Small intestine (tissue), 7 donors: ENCODE data around the gene EFNA4. TPM values are rescaled to one million over a fixed set of nuclear protein-coding genes. Genes with fewer than 3 reads are reported as not detected.

Experiments
- DNase-seq, 2 donors: peaks; one replicate each; pipeline versions ENCODE4 v3.0.0 to v3.0.0-alpha.2; 2013
- FAIRE-seq: peaks from 2 replicates; lab custom pipeline; 2012; peaks lifted over from hg19 to GRCh38; lab: Jason Lieb, UNC
- H3K27ac ChIP-seq, 3 donors: one replicate each; pipeline ENCODE4 v1.5.1; 2013; ENCODE audit warnings: low read length in 2 of 3, mild to moderate bottlenecking in 2 of 3, control low read depth in 1 of 3, inconsistent platforms in 1 of 3, low read depth in 1 of 3, moderate library complexity in 1 of 3
- H3K27me3 ChIP-seq, 3 donors: one replicate each; pipeline ENCODE4 v1.6.1; 2013; ENCODE audit warnings: low read length in 3 of 3, inconsistent platforms in 1 of 3; ENCODE audit not compliant: control insufficient read depth in 3 of 3, insufficient read depth in 3 of 3
- H3K36me3 ChIP-seq, 3 donors: one replicate each; pipeline ENCODE4 v1.6.1; 2013; ENCODE audit warnings: low read length in 3 of 3, inconsistent platforms in 1 of 3, low read depth in 1 of 3, mild to moderate bottlenecking in 1 of 3, moderate library complexity in 1 of 3; ENCODE audit not compliant: control insufficient read depth in 3 of 3, insufficient read depth in 2 of 3
- H3K4me1 ChIP-seq, 3 donors: one replicate each; pipeline ENCODE4 v1.6.1; 2013; ENCODE audit warnings: low read length in 2 of 3, inconsistent platforms in 1 of 3, low read depth in 1 of 3, mild to moderate bottlenecking in 1 of 3, moderate library complexity in 1 of 3; ENCODE audit not compliant: control insufficient read depth in 3 of 3, insufficient read depth in 2 of 3
- H3K4me3 ChIP-seq, 3 donors: one replicate each; pipeline ENCODE4 v1.5.1; 2013; ENCODE audit warnings: low read length in 3 of 3, control low read depth in 1 of 3, inconsistent platforms in 1 of 3, low read depth in 1 of 3, mild to moderate bottlenecking in 1 of 3, moderate library complexity in 1 of 3
- H3K9me3 ChIP-seq, 2 donors: one replicate each; pipeline ENCODE4 v1.6.1; 2013; ENCODE audit warnings: low read depth in 1 of 2, low read length in 1 of 2; ENCODE audit not compliant: control insufficient read depth in 2 of 2, insufficient read depth in 1 of 2
- WGBS, 3 donors: extraction: QIAGEN DNeasy Blood & Tissue Kit; methylation state at CpG; one replicate each; pipeline ENCODE4 v1.1.7; 2013; 5-methylcytosine and 5-hydroxymethylcytosine counted together
- polyA plus RNA-seq, 4 donors: library from polyadenylated mRNA; stranded (reverse) in 3 of 4; unstranded in 1 of 4; fragments of 200-250 nt in 3 of 4; fragments of 120-200 nt in 1 of 4; gene quantifications; one replicate each; pipeline versions ENCODE4 v1.2.1 to v1.2.3, GENCODE V29; 2013
- donor health status: healthy with polysubstance abuse.
- donor health status: control.
- donor health status: control.
- donor health status: Bipolar disorder and iron deficiency.
- donor health status: healthy.

EFNA4 gene
- polyA plus RNA-seq, 4 donors, result 16.8 to 41.3 (median 17.4) TPM

DNA sequence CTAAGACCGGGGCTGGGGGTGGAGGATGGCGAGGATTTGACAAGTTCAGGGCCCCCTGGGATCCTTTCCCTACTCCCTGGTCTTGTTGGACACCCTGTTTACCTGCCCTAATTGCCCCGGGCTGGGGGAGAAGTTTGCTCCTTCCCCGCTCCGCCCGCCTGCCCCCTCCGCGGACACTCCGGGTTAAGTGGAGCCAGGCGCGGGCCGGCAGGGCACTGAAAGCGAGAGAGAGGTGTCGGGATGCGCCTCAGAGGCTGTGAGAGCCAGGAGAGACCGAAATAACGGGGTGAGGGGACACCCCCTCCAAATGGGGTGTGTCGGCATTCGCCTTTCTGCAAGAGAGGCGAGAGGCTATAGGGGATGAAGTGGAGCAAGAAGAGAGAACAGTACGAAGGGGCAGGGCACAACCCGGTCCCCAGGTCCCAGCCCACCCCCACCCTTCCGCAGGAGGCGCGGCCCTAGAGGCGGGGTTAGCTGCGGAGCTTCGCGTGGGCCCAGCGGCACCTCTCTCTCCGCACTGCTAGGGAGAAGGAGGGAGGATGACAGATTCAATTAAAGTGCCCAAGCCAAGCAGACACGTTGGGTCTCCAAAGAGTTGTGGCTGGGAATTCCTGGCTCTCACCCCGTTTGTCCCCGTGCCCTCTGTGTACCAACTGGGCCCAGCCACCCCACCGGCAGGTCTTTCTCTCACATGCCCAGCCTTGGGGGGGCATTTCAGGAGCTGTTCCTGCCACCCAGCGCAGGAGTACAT lies 18.9 kb downstream of the EFNA4 start:
- Histone ChIP-seq H3K4me1 (peaks cover 7 to 76% (median 11%) of the 10 kb centered on the region in 3 donors), H3K27ac (peak overlapping the region in 2 of 3 donors; percentile 32 to 66), H3K36me3 (peaks cover 0 to 11% (median 0%) of the 10 kb centered on the region in 3 donors), H3K27me3 (peaks cover 0 to 53% (median 24%) of the 10 kb centered on the region in 3 donors), H3K9me3 (no peaks in the 10 kb centered on the region), H3K4me3 (peak overlapping the region in 2 of 3 donors; percentile 24)
- FAIRE-seq (no peak), DNase-seq (peak in 1 of 2 donors; percentile 63)
- 1 to 4% (median 4%) methylated on average over 29 to 36 of the region's 36 CpGs for WGBS, 3 donors

DNA sequence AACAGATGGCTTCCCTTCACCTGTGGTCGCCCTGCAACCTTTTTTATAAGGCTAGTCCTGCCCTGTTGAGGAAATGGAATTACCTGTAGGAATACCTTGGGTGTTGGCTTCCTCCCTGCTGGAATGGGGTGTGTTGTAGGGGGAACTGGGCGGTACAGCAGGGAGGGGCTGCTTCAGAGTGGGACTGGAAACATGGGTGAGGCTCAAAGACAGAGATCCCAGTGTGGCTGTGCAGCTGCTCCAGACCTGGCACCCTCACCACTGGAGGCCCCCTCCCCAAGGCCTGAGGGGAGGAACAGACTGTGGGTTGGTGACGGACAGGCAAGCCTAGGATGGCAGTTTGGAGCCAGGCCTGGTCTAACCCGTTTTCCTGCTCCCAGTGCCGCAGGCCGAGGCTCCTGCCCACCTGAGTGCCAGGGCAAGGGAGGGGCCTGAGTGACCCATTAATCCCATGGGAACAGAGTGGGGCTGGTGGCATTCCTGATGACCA lies 19.6 kb downstream of the EFNA4 start:
- no peak for FAIRE-seq

DNA sequence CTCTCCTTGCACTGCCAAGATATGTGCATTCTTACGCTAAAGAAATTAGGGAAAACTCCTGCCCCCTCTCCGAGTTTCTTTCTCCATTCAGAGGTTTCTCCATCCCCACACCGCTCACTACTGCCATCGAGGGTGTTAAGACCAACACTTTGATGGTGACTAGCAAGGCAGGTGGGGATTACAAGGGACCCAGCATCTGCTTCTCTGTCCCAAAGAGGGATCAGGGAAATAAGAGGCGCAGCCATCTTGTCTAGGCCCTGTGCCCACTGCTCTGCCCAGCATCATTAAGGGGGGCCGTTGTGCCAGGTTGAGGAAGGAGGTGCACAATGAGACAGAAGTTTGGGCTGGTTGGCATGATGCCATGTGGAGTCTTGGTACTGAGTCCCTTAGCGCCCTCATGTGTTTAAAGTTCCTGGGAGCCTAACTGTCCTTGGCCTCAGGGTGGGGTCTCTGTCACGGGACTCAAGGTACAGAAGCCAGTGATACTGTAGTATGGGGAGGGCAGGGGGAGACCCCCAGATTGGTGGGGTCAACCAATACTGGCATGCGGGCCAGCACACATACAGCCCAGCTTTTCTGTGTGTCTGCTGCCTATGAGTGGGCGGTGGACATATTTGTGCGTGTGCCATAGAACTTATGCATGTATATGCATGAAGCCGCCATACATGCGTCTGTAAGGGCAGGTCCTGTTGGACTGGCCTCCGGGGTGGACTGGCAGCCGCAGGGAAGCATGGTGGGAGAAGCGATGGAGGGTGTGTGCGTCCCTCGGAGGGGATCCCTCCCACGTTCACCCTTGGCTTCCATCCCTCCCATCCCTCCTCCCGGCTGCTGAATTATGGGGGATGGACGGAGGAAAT lies 20.6 kb downstream of the EFNA4 start:
- Histone ChIP-seq H3K4me1 (peaks cover 7 to 63% (median 11%) of the 10 kb centered on the region in 3 donors), H3K27ac (peak overlapping the region in 1 of 3 donors; percentile 66), H3K27me3 (peaks cover 0 to 50% (median 24%) of the 10 kb centered on the region in 3 donors), H3K9me3 (no peaks in the 10 kb centered on the region), H3K4me3 (peak overlapping the region in 1 of 3 donors; percentile 90), H3K36me3 (peaks cover 0 to 11% (median 0%) of the 10 kb centered on the region in 3 donors)
- FAIRE-seq (no peak), DNase-seq (peak in 1 of 2 donors; percentile 58)
- WGBS, 3 donors, result 18 to 27% (median 23%) methylated on average over 20 to 21 of the region's 21 CpGs

More for the DNA sequence above, 19.6 kb downstream of the EFNA4 start:
- Histone ChIP-seq H3K27ac (peak overlapping the region in 2 of 3 donors; percentile 37 to 66), H3K27me3 (peaks cover 0 to 53% (median 24%) of the 10 kb centered on the region in 3 donors), H3K4me1 (peaks cover 7 to 70% (median 11%) of the 10 kb centered on the region in 3 donors), H3K9me3 (no peaks in the 10 kb centered on the region), H3K36me3 (peaks cover 0 to 11% (median 0%) of the 10 kb centered on the region in 3 donors), H3K4me3 (no peak overlapping the region)
- peak; percentile 80 to 82 for DNase-seq
- 16 to 47% (median 29%) methylated on average over 6 of the region's 6 CpGs for WGBS, 3 donors

DNA sequence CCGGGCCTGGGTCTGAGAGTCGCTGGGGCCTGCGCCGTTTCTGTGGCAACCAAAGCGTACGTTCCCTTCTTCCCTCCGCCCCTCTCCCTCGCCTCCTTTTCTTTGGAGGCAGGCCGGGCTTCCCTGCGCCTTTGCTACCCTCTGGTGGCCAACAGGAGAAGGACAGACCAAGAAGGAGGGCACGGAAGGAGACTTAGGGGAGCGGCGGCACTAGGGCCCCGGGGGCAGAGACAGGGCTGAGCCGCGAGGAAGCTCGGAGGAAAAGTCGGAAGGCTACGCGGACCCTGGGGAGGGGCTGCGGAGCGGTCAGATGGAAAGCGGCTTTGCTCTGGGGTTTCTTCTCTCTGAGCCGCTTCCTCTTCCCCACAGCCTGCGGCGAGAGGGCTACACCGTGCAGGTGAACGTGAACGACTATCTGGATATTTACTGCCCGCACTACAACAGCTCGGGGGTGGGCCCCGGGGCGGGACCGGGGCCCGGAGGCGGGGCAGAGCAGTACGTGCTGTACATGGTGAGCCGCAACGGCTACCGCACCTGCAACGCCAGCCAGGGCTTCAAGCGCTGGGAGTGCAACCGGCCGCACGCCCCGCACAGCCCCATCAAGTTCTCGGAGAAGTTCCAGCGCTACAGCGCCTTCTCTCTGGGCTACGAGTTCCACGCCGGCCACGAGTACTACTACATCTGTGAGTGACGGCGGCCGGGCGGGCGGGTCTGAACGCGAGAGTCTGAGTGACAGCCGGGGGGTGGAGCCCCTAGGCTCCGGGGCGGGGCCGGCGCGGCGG lies 21.4 kb downstream of the EFNA4 start:
- Histone ChIP-seq H3K27ac (peak overlapping the region; percentile 46 to 99 (median 94)), H3K4me3 (peak overlapping the region; percentile 35 to 90 (median 60)), H3K9me3 (no peaks in the 10 kb centered on the region), H3K4me1 (peaks cover 6 to 56% (median 9%) of the 10 kb centered on the region in 3 donors), H3K27me3 (peaks cover 0 to 42% (median 23%) of the 10 kb centered on the region in 3 donors), H3K36me3 (peaks cover 0 to 11% (median 0%) of the 10 kb centered on the region in 3 donors)
- 0 to 1% (median 1%) methylated on average over 60 to 67 of the region's 67 CpGs for WGBS, 3 donors
- DNase-seq (peak; percentile 95 to 99), FAIRE-seq (no peak)

DNA sequence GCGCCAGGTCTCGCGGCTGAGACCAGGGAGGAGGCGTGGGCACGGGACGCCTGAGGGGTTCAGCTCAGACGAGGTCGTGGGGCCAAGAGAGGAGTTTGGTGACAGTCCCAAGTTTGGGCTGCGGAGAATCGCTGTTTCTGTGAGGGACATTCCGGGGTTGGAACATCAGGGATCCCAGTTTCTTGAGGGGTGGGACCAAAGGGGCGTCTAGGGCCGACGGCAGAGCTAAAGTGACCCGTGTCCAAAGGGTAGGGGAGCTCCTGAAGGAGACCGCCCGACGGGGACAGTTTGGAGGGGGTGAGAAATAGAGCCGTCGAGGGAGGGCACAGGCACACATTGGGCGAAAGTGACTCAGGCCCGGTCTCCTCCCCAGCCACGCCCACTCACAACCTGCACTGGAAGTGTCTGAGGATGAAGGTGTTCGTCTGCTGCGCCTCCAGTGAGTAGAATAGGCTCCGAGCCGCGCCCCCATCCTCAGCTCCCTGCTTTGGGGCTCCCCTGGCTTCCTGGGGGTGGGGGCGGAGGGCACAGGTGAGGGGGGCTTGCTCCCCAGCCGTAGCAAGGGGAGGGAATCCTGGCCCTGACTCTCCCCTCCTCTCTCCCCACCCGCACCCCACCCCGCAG lies 22.1 kb downstream of the EFNA4 start:
- H3K36me3 ChIP-seq, result peaks cover 0 to 11% (median 0%) of the 10 kb centered on the region in 3 donors
- peak in 1 of 2 donors; percentile 81 for DNase-seq
- H3K27ac ChIP-seq, result peak overlapping the region; percentile 69 to 99 (median 94)
- peak overlapping the region; percentile 35 to 90 (median 60) for H3K4me3 ChIP-seq
- H3K4me1 ChIP-seq, result peaks cover 2 to 49% (median 6%) of the 10 kb centered on the region in 3 donors
- no peaks in the 10 kb centered on the region for H3K9me3 ChIP-seq
- 1 to 2% (median 2%) methylated on average over 27 to 32 of the region's 32 CpGs for WGBS, 3 donors
- H3K27me3 ChIP-seq, result peaks cover 0 to 35% (median 19%) of the 10 kb centered on the region in 3 donors
- FAIRE-seq, result no peak

DNA sequence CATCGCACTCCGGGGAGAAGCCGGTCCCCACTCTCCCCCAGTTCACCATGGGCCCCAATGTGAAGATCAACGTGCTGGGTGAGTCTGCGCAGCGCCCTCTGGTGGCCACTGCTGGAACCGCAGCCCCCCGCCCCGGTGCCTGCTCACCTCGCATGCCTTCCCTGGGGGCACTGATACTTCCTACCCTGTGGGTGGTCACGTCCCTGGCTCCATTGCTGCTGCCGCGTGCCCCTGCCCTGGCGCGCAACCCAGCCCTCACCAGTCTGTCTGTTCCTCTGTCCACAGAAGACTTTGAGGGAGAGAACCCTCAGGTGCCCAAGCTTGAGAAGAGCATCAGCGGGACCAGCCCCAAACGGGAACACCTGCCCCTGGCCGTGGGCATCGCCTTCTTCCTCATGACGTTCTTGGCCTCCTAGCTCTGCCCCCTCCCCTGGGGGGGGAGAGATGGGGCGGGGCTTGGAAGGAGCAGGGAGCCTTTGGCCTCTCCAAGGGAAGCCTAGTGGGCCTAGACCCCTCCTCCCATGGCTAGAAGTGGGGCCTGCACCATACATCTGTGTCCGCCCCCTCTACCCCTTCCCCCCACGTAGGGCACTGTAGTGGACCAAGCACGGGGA lies 22.7 kb downstream of the EFNA4 start:
- FAIRE-seq (no peak), DNase-seq (peak; percentile 49 to 81)
- Histone ChIP-seq H3K4me1 (peaks cover 2 to 45% (median 6%) of the 10 kb centered on the region in 3 donors), H3K36me3 (peaks cover 0 to 11% (median 0%) of the 10 kb centered on the region in 3 donors), H3K4me3 (peak overlapping the region in 2 of 3 donors; percentile 35 to 90), H3K9me3 (no peaks in the 10 kb centered on the region), H3K27me3 (peaks cover 0 to 29% (median 13%) of the 10 kb centered on the region in 3 donors), H3K27ac (peak overlapping the region in 1 of 3 donors; percentile 99)
- WGBS, 3 donors, result 12 to 18% (median 17%) methylated on average over 22 to 24 of the region's 24 CpGs
